ENCODE data around the gene ALAS1. TPM values are rescaled to one million over a fixed set of nuclear protein-coding genes. Genes with fewer than 3 reads are reported as not detected.
A peak's percentile ranks its signal among the peaks of the same experiment; 100 is the strongest.

ALAS1 gene
- total and polyA plus RNA-seq, 10 donors: 13.0 to 40.8 (median 32.8) TPM

GRCh38 chr3:52182691-52183090 lies 15.3 kb upstream of the ALAS1 start:
- no peaks in the 10 kb centered on the region for H3K36me3 ChIP-seq
- no peaks in the 10 kb centered on the region for H3K27me3 ChIP-seq (replicated peaks in 1 of 7)
- intact Hi-C loops (cut with DNase I; ENCODE audit: low total_unique reads): no loop called here
- peak; percentile 29 for DNase-seq
- H3K4me3 ChIP-seq: no peak overlapping the region
- no peaks in the 10 kb centered on the region for H3K9me3 ChIP-seq
- TF ChIP-seq CTCF (IDR thresholded peaks at IDR 0.05 in 8 of 11, conservative IDR thresholded peaks at IDR 0.05 in 3 of 11) (no peak), POLR2AphosphoS5 (IDR thresholded peaks at IDR 0.05) (no peak), POLR2A (IDR thresholded peaks at IDR 0.05) (no peak)
- WGBS, 5 donors: 78 to 95% (median 92%) methylated on average over 3 to 4 of the region's 4 CpGs
- H3K27ac ChIP-seq: peak overlapping the region in 1 of 8 donors; percentile 21
- H3K4me1 ChIP-seq: peaks cover 0 to 37% (median 1%) of the 10 kb centered on the region in 6 donors

GRCh38 chr3:52183786-52184445 lies 14.0 kb upstream of the ALAS1 start:
- H3K4me3 ChIP-seq: no peak overlapping the region
- no peak for TF ChIP-seq POLR2AphosphoS5 (IDR thresholded peaks at IDR 0.05)
- no peak for TF ChIP-seq CTCF (IDR thresholded peaks at IDR 0.05 in 8 of 11, conservative IDR thresholded peaks at IDR 0.05 in 3 of 11)
- TF ChIP-seq POLR2A (IDR thresholded peaks at IDR 0.05): no peak
- intact Hi-C loops (cut with DNase I; ENCODE audit: low total_unique reads): no loop called here
- H3K27ac ChIP-seq: no peak overlapping the region
- WGBS, 5 donors: 68 to 92% (median 80%) methylated on average over 7 of the region's 7 CpGs
- DNase-seq: peak; percentile 13
- no peaks in the 10 kb centered on the region for H3K9me3 ChIP-seq
- H3K27me3 ChIP-seq (replicated peaks in 1 of 7): no peaks in the 10 kb centered on the region
- no peaks in the 10 kb centered on the region for H3K36me3 ChIP-seq
- peaks cover 0 to 38% (median 3%) of the 10 kb centered on the region in 6 donors for H3K4me1 ChIP-seq

- Histone ChIP-seq H3K27me3 (replicated peaks in 1 of 7) (no peaks in the 10 kb centered on the region), H3K27ac (no peak overlapping the region), H3K4me1 (peaks cover 0 to 46% (median 7%) of the 10 kb centered on the region in 6 donors), H3K9me3 (no peaks in the 10 kb centered on the region), H3K4me3 (no peak overlapping the region), H3K36me3 (no peaks in the 10 kb centered on the region)
- no peak for TF ChIP-seq CTCF (IDR thresholded peaks at IDR 0.05 in 8 of 11, conservative IDR thresholded peaks at IDR 0.05 in 3 of 11)
- TF ChIP-seq POLR2AphosphoS5 (IDR thresholded peaks at IDR 0.05): no peak
- TF ChIP-seq POLR2A (IDR thresholded peaks at IDR 0.05): no peak
- WGBS, 5 donors: 85 to 96% (median 88%) methylated on average over 6 to 8 of the region's 8 CpGs
- DNase-seq: peak; percentile 53
- intact Hi-C loops (cut with DNase I; ENCODE audit: low total_unique reads): no loop called here
These were observed 13.3 kb upstream of the ALAS1 start for GRCh38 chr3:52184690-52185089.

- Histone ChIP-seq H3K9me3 (no peaks in the 10 kb centered on the region), H3K27me3 (replicated peaks in 1 of 7) (no peaks in the 10 kb centered on the region), H3K27ac (no peak overlapping the region), H3K4me3 (no peak overlapping the region), H3K4me1 (peaks cover 0 to 52% (median 9%) of the 10 kb centered on the region in 6 donors), H3K36me3 (no peaks in the 10 kb centered on the region)
- WGBS, 5 donors: 72 to 92% (median 86%) methylated on average over 5 to 6 of the region's 6 CpGs
- TF ChIP-seq POLR2AphosphoS5 (IDR thresholded peaks at IDR 0.05): no peak
- no peak for TF ChIP-seq POLR2A (IDR thresholded peaks at IDR 0.05)
- no peak for TF ChIP-seq CTCF (IDR thresholded peaks at IDR 0.05 in 8 of 11, conservative IDR thresholded peaks at IDR 0.05 in 3 of 11)
- peak; percentile 24 for DNase-seq
- intact Hi-C loops (cut with DNase I; ENCODE audit: low total_unique reads): no loop called here
These were observed 12.6 kb upstream of the ALAS1 start for GRCh38 chr3:52185311-52185710.

Data from spleen (tissue), 11 donors.